Measurements from ENCODE around the gene TAOK3. TPM values are rescaled to one million over a fixed set of nuclear protein-coding genes. Genes with fewer than 3 reads are reported as not detected.

Gene TAOK3
- total and polyA plus RNA-seq, 2 donors (not counting 1 experiment from before 2014, with no cell fraction given), result 30.0 to 80.4 TPM

- no peaks in the 10 kb centered on the region for H3K79me2 ChIP-seq (ENCODE audit: control insufficient read depth, insufficient read depth, low read length)
- POLR2A ChIA-PET, result no interaction called here
- no peaks in the 10 kb centered on the region for H3K9me3 ChIP-seq (ENCODE audit: control extremely low read depth in 1 of 3, control insufficient read depth in 2 of 3, insufficient read depth in 1 of 3, low read length in 2 of 3)
- H3K4me2 ChIP-seq (replicated peaks; ENCODE audit: low read depth, low read length, poor library complexity, severe bottlenecking), result no peak overlapping the region
- DNase-seq (no peak), ATAC-seq (ENCODE audit: low read depth) (no peak)
- no peak overlapping the region for H3K9ac ChIP-seq (ENCODE audit: low read length)
- H4K20me1 ChIP-seq (ENCODE audit: control insufficient read depth, insufficient read depth, low read length, poor library complexity, severe bottlenecking), result no peaks in the 10 kb centered on the region
- CTCF ChIA-PET, result interaction anchor here (1.3 to 2.1 kb wide), 2 partner anchors 9 to 12 kb away, joined by 3 to 13 read pairs; no protein-coding TSS in a partner anchor
- no peak overlapping the region for H2AFZ ChIP-seq (ENCODE audit: insufficient read depth, low read depth, low read length, poor library complexity, severe bottlenecking)
- intact Hi-C loops (cut with micrococcal nuclease), result no loop called here
- H3K27me3 ChIP-seq (replicated peaks in 1 of 4; ENCODE audit: control extremely low read depth in 1 of 4, control insufficient read depth in 3 of 4, insufficient read depth in 4 of 4, low read length in 3 of 4), result no peaks in the 10 kb centered on the region
- TF ChIP-seq EZH2 (IDR thresholded peaks at IDR 0.05; ENCODE audit: borderline replicate concordance, insufficient read depth, low read depth, low read length, poor library complexity, severe bottlenecking) (no peak), CTCF (IDR thresholded peaks at IDR 0.05) (no peak)
- peaks cover 0 to 40% of the 10 kb centered on the region in 2 experiments for H3K36me3 ChIP-seq (replicated peaks in 1 of 2; ENCODE audit: control extremely low read depth in 1 of 2, control insufficient read depth in 1 of 2, extremely low read depth in 1 of 2, insufficient read depth in 2 of 2, low read length in 1 of 2)
- H3K4me1 ChIP-seq (ENCODE audit: control insufficient read depth in 2 of 2, insufficient read depth in 2 of 2, low read length in 2 of 2), result no peaks in the 10 kb centered on the region
- H3K27ac ChIP-seq (ENCODE audit: low read length in 2 of 2), result no peak overlapping the region
- WGBS (ENCODE audit: insufficient coverage), result no CpG with 5 or more reads among the region's 3 CpGs
- no peak overlapping the region for H3K4me3 ChIP-seq (ENCODE audit: control extremely low read depth in 1 of 5, extremely low read depth in 1 of 5, insufficient read depth in 1 of 5, low read depth in 2 of 5, low read length in 4 of 5)
- H3K27me3 Mint-ChIP-seq, result no peaks in the 10 kb centered on the region
- H3K9me3 Mint-ChIP-seq (ENCODE audit: insufficient read depth), result no peaks in the 10 kb centered on the region
- H3K27ac Mint-ChIP-seq, result no peak overlapping the region
- H3K4me3 Mint-ChIP-seq, result no peak overlapping the region
- H3K4me1 Mint-ChIP-seq, result no peaks in the 10 kb centered on the region
These were observed 45.2 kb upstream of the TAOK3 start for GRCh38 chr12:118417942-118418341.

DNA sequence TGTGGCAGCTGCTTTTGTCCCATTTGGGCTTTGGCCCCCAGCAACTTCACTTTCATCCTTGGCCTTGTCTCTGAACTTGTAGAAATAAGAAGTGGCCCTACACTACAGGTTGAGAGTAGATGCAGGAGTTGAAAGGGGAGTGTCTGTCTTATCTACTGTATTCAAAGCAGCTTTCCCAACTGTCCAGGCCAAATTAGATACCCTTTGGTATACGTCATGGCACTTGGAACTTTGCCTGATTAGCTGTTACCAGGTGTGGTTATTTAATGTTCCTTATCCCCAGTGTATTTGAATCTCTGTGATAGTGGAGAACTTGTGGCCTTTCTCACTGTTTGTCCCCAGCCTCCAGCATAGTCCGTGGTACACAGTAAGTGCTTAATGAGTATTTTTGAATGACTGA, 37.1 kb upstream of the TAOK3 start:
- no peaks in the 10 kb centered on the region for H3K9me3 Mint-ChIP-seq (ENCODE audit: insufficient read depth)

More for the DNA sequence above, 37.1 kb upstream of the TAOK3 start:
- H3K27me3 ChIP-seq (replicated peaks in 1 of 4; ENCODE audit: control extremely low read depth in 1 of 4, control insufficient read depth in 3 of 4, insufficient read depth in 4 of 4, low read length in 3 of 4), result no peaks in the 10 kb centered on the region
- no peaks in the 10 kb centered on the region for H3K9me3 ChIP-seq (ENCODE audit: control extremely low read depth in 1 of 3, control insufficient read depth in 2 of 3, insufficient read depth in 1 of 3, low read length in 2 of 3)
- Mint-ChIP-seq H3K4me1 (no peaks in the 10 kb centered on the region), H3K27ac (no peak overlapping the region), H3K27me3 (no peaks in the 10 kb centered on the region), H3K4me3 (no peak overlapping the region)
- WGBS (ENCODE audit: insufficient coverage), result no CpG with 5 or more reads among the region's 2 CpGs
- ChIA-PET POLR2A (no interaction called here), CTCF (no interaction called here)
- H3K4me2 ChIP-seq (replicated peaks; ENCODE audit: low read depth, low read length, poor library complexity, severe bottlenecking), result no peak overlapping the region
- H4K20me1 ChIP-seq (ENCODE audit: control insufficient read depth, insufficient read depth, low read length, poor library complexity, severe bottlenecking), result no peaks in the 10 kb centered on the region
- H3K4me1 ChIP-seq (ENCODE audit: control insufficient read depth in 2 of 2, insufficient read depth in 2 of 2, low read length in 2 of 2), result no peaks in the 10 kb centered on the region
- DNase-seq (no peak), ATAC-seq (ENCODE audit: low read depth) (no peak)
- H3K4me3 ChIP-seq (ENCODE audit: control extremely low read depth in 1 of 5, extremely low read depth in 1 of 5, insufficient read depth in 1 of 5, low read depth in 2 of 5, low read length in 4 of 5), result no peak overlapping the region
- TF ChIP-seq CTCF (IDR thresholded peaks at IDR 0.05) (no peak), EZH2 (IDR thresholded peaks at IDR 0.05; ENCODE audit: borderline replicate concordance, insufficient read depth, low read depth, low read length, poor library complexity, severe bottlenecking) (no peak)
- H3K79me2 ChIP-seq (ENCODE audit: control insufficient read depth, insufficient read depth, low read length), result no peaks in the 10 kb centered on the region
- H3K27ac ChIP-seq (ENCODE audit: low read length in 2 of 2), result no peak overlapping the region
- no peak overlapping the region for H2AFZ ChIP-seq (ENCODE audit: insufficient read depth, low read depth, low read length, poor library complexity, severe bottlenecking)
- H3K36me3 ChIP-seq (replicated peaks in 1 of 2; ENCODE audit: control extremely low read depth in 1 of 2, control insufficient read depth in 1 of 2, extremely low read depth in 1 of 2, insufficient read depth in 2 of 2, low read length in 1 of 2), result peaks cover 4 to 61% of the 10 kb centered on the region in 2 experiments
- no peak overlapping the region for H3K9ac ChIP-seq (ENCODE audit: low read length)
- intact Hi-C loops (cut with micrococcal nuclease), result loop anchor here (10.0 kb wide), 2 partner anchors 625 to 1005 kb away; no protein-coding TSS in a partner anchor

Data from B cell (primary cell).